Inflammatory macrophage treated with lipopolysaccharide for 1 hour (primary cell): ENCODE results near the gene DAPK2.
"Not testable (repeated sequence)": the region's sequence is repeated elsewhere in the genome, so short reads cannot be mapped to it uniquely, and the experiment has no call there.

Source experiments
- DNase-seq, 2 donors: peaks; one replicate each; pipeline ENCODE4 v3.0.0-alpha.2; 2020 to 2022

The DAPK2 gene

DNA sequence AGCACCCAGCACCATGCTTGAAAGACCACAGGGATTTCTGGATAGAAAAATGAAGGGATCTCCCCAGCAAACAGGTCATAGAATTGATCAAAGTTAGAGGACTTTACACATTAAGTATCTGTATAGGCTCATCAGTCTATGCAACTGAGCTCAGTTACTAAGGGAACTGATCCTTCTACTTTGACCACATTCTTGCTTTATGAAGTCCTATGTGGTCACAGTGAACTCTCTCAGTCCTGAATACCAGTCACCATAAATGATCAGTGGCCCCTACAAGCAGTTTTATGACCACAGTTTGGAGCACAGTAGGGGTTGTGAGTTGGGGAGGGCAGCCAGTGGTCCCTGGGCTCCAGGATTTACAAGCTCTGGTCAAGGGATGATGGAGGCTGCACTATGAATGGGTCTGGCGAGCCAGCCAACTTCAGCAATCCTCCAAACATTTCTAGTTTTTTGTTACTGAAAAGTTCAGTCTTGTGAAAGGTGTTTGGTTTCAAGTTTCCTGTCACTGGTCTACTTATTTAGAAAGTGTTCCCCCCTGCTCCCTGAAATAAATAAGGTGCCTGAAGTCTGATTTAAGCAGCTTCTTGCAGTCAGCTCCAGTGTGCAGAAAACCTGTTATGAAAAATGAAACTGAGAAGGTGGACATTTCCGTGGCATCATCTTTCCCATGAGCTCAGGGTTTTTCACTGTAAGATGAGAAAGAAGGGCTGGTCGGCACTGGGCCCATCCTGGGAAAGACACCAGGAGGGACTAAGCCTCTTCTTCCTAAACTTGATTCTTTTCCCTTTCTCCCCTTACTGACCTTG, 75.5 kb downstream of the DAPK2 start:
- no peak for DNase-seq

DNA sequence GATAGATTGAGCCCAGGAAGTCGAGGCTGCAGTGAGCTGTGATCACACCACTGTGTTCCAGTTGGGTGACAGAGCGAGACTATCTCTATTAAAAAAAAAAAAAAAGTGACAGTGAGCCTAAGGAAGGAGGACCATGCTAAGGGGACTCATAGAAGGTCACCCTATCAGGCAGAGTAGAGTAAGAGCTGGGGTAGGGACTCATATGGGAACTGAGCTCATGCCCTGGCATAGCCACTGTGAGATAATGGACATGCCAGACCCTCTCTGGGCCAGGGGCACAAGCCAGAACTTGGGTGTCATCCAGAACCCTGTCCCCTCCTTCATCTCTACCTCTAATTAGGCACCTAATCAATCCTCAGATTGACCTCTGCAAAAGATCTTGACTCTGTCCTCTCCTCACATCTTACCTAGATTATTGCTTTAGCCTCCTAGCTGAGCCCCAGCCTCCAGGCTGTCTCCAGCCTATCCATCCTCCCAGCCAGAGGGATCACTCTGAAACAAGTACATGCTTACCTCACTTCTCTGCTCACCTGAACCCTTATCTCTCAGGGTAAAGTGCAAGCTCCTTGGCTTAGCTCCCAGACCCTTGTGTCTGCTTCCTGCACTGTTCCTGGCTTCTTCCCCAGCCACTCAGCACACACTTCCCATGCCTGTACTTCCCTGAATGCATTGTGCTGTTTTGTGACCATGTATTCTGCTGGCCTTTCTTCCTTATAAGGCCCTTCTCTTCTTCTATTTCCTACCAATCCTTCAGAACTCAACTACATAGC, 76.4 kb downstream of the DAPK2 start:
- peak in 1 of 2 donors; percentile 20 for DNase-seq

DNA sequence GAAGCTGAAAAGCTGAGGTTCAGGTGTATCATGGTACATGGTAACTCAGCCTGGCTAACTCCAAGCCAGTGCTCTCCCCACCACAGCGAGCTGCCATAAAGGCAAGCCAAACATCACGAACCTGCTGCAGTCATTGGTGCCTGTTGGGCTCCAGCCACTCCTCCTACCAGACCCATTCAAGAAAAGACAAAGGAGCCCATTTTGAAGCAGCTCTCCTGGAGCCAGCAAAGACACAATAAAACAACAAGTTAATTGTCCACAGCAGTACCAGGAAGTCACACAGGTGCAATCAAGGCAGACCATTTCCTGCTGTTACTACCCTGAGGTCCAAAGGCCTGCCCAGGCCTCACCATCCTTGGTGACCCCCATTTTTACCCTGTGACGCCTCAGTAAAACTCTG, 77.6 kb downstream of the DAPK2 start:
- DNase-seq: no peak

DNA sequence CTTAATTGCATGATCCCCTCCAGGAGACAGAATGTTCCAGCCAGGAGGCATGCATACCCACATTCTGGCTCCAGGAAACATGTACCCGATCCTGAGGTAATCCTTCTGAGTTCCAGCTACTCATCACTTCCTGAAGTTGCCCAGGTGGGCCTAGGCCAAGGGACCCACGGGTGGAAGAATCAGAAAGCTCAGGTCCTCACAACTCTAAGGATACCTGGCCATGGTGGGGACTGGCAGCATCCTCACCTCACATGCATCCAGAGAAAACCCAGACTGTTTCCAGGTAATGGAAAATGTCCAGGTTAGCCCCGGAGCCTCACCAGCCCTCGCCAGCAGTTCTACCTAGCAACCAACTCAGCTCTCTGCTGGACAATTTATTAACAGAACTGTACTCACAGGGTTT, 78.2 kb downstream of the DAPK2 start:
- no peak for DNase-seq

DNA sequence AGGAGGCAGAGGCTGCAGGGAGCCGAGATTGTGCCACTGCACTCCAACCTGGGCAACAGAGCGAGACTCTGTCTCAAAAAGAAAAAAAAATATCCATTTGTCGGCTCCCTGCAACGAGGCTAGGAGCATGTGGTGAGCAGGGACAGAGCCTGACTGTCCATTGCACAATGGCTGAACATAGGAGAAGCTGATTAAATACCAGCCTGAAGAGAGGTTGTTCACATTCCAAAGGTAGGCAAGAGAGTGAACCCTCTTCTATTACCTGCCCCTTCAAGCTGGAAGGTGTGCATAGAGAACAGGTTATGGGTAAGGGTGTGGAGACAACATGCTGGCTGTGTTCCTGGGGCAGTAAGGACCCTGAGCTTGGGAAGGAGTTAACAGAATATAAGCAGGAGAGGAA, 78.7 kb downstream of the DAPK2 start:
- no peak for DNase-seq

DNA sequence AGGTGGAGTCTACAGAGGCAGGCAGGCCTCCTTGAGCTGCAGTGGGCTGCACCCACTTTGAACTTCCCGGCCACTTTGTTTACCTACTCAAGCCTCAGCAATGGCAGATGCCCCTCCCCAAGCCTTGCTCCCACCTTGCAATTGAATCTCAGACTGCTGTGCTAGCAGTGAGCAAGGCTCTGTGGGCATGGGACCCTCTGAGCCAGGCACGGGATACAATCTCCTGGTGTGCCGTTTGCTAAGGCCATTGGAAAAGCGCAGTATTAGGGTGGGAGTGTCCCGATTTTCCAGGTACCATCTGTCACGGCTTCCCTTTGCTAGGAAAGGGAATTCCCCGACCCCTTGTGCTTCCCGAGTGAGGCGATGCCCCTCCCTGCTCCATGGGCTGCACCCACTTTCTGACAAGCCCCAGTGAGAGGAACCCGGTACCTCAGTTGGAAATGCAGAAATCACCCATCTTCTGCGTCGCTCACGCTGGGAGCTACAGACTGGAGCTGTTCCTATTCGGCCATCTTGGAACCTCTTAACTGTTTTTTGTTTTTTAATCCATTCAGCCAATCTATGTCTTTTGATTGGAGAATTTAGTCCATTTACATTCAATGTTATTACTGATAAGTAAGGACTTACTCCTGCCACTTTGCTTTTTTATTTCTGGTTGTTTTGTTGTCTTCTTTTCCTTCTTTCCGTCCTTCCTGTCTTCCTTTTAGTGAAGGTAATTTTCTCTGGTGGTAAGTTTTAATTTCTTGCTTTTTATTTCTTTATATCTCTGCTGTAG, 83.2 kb downstream of the DAPK2 start:
- DNase-seq: not testable (repeated sequence)

DNA sequence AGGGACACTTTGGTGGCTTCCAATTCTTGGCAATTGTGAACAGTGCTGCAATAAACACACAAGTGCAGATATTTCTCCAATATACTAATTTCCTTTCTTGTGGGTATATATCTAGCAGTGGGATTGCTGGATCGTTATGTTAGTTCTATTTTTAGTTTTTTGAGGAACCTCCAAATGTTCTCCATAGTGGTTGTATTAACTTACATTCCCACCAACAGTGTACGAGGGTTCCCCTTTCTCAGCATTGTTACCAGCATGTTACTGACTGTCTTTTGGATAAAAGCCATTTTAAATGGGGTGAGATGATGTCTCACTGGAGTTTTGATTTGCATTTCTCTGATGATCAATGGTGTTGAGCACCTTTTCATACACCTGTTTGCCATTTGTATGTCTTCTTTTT, 92.8 kb downstream of the DAPK2 start:
- peak; percentile 54 to 61 for DNase-seq

DNA sequence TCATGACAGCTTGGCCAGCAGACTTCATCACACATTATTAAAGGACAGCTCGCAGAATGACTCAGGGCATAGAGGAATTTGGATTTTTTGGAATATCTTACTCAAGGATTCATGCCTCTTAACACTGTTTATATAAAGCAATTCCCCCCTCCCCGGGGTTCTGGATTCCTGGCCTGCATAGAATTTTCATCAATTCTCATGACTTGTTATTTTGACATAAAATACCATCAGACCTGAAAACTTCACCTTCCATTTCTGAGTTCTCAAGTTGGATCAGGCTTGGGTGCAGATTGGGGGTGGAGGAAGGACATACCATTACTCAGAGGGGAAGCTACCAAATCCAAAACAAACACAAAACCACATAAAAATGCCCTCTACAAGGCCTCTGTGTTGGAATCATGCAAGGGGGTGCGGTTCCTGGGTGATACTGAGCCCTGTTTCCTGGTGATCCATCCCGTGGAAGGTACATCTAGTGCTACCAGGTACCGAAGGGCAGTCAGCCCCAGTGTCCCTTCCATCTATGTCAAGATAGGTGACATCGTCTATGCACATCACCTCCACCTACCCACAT, 95.3 kb downstream of the DAPK2 start:
- no peak for DNase-seq

DNA sequence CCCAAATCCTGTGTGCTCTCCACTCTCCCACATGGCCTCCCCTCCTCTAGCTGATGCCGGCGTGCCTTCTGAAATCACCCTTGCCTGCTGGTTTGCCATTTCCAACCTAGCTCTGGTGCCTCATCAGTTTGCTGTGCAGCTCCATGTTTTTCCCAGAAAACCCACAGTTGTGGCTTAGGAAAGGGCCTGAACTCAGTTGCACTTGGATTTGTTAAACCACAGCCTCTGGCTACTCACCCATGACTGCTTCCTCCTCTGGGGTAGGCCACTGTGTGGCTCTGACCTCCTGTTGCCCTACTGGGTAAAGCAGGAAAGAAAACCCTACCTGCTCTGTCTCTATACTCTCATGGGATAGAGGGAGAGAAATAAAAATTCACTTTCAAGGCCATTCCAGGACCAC, 97.3 kb downstream of the DAPK2 start:
- no peak for DNase-seq

DNA sequence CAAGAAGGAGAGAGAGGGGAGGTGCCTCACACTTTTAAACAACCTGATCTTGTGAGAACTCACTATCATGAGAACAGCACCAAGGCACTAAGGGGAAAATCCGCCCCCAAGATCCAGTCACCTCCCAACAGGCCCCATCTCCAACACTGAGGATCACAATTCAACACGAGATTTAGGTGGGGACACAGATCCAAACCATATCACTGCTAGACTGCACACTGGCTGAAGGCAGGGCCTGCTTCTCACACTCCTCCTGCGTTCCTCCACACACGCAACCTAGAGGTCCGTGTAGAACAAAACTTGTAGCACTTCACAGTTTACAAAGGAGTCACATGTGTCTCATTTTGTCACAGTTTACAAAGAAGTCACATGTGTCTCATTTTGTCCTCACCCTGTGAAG, 97.8 kb downstream of the DAPK2 start:
- no peak for DNase-seq

DNA sequence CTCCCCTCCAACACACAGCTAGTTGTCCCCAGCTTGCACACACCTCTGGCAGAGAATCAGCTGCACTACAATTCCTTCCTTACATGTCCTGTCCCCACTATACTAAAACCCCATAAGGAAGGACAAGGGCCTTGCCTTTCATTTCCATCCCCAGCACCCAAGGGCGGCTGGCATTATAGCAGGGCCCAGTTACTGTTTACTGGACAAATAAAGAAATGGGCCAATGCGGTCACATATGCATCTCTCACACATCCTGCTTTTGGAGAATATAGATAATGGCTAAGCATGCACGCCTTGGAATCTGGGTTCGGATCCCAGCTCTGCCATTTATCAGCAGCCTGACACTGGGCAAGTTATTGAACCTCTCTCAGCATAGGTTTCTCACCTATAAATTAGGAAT, 99.1 kb downstream of the DAPK2 start:
- DNase-seq: no peak

DNA sequence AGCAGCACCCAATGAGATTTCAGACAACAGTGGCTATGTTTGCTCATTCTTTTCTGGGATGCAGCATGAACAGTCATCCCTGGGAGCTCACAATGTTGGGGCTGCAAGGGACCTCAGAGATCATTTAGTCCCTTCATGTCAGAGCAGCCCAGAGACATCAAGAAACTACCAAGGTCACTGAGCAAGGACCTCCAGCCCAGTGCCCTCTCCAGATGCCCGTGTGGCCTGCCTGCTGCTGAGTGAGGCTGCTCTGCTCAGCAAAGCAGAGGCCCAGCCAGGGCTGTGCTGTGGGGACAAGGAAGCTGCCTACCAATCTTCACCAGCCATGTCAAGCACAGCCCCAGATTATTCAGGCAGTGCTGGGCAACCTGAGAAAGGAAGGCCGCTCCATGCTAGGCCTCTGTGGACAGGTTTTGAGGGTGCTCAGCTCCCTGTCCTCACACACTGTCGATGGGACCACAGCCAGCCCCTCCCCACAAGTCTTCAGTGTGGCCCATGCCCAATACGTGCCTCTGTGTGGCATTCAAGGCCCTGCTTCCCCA, 99.7 kb downstream of the DAPK2 start:
- no peak for DNase-seq

DNA sequence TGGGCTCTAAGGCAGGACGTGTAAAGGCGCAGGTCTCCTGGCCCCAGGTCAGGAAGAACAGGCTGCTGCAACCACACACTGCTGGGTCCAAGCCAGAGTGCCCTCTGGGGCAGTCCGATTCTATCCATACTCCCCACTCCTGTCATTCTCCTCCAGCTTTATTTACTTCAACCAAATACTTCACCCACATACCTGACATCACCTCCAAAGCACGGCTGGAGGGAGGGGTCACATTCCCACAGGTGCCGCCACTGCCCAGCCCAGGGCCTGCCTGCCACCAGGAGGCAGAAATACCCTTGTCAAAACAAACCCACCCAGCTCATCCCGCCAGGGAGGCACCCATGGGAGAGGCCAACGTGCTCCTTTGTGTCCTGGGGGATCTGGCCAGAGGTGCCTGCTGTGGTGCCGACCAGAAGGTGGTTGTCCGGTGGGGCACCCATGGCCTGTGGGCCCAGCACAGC, 100.4 kb downstream of the DAPK2 start:
- no peak for DNase-seq

DNA sequence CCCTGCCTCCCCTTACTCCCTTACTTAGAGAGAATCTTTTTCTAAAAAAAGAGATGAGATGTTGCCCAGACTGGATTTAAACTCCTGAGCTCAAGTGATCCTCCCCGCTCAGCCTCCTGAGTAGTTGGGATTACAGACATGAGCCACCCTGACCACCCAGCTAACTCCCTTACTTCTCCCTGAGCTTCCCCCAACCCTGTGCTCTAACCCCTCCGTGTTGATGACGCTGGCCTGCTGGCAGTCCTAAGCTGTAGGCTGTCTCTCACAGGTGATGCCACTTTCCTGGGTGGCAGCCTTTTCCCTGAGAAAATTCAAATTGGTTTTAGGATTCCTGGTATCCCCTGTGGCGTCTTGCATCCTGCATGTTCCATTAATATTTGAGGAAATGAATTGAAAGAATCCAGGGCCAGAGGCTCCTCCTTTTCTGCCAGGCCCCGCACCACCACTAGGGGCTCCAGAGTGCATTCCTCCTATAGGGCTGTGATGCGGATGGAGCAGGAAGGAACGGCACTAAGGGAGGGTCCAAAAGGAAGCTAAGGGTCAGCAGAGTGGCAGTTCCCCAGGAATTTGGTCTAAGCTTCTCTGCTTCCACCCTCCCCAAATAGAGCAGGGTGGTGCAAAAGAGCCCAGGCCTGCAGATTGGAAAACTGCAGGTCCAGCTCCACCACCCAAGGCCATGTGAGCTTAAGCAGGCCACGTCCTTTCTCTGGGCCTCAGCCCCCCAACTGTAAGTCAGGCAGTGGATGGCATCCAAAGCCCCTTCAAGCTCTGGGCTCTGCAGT, 101.1 kb downstream of the DAPK2 start:
- peak; percentile 38 to 87 for DNase-seq

DNA sequence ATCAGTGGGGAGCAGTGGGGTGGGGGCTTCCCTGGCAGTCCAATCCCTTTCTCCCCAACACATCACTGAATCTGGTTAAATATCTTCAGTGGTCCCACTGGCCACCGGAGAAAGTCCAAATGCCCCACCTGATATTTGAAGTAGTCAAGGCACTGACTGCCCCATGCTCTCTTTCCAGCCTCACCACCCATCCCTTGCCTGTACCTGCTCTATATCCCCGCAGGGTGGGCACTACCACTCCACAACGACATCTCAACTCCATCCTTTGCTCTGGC, 101.7 kb downstream of the DAPK2 start:
- DNase-seq: no peak

DNA sequence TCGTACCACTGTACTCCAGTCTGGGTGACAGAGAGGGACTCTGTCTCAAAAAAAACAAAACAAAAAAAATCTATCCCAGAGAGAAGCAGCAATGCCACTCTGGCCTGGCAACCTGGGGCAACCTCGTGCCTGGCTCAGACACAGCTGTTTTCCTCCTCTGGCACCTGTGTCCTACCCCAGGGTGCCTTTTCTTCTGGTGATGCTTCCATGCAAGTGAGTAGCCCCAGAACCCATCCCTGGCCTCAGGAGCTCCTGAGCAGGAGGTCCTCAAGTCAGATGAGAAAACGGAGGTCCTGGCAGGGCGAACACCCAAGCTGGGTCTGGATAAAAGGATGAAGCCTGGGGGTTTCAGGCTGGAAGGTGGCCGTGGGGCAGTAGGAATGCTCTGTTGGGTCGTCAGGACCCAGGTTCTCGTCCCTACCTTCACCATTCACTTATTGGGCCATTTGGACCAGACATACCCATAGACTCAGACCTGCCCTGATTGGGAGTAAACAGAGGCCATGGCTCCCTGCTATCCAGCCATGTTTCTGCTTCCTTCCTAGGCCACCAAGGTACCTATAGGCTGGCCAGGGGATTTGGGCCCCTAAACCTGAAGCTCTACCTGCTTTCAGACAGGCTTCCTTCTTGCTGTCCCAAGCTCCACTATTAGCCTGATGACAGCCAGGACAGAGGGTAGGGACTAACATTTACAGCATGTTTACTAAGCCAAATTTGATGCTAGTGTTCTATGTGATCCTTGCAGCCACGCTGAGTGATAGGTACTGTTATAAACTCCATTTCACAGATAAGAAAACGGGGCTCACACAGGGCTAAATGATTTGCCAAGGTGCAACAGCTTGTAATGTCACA, 102.2 kb downstream of the DAPK2 start:
- no peak for DNase-seq

DNA sequence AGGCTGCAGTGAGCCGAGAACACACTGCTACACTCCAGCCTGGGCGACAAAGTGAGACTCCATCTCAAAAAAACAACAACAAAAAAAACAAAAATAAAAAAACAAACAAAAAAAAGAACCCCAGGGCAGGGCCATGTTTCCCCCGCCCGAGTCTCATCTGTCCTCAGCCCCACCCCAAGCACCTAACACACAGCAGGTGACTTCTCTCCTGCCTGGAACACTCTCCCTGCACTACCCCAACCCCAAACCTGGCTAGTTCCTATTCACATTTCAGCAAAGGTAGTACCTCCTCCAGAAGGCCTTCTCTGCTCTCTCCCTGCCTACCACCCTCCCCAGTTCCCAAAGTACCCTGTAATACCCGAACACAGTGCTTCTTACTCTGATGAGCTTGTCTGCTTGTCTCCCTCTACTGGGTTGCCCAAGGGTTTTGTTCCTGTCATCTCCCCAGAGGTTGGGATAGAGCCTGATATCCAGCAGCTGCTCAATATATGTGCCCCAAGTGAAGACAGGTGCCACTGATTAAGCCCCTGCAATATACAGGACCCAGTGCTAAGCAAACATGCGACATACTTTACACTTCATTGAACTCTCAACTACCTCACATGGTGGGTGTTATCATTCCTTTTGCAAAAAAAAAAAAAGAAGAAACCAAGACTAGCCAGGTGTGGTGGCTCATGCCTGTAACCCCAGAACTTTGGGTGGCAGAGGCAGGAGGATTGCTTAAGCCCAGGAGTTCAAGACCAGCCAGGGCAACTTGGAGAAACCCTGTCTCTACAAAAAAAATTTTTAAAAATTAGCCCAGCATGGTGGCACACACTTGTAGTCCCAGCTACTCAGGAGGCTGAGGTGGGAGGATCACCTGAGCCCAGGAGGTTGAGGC, 103.6 kb downstream of the DAPK2 start:
- DNase-seq: no peak

DNA sequence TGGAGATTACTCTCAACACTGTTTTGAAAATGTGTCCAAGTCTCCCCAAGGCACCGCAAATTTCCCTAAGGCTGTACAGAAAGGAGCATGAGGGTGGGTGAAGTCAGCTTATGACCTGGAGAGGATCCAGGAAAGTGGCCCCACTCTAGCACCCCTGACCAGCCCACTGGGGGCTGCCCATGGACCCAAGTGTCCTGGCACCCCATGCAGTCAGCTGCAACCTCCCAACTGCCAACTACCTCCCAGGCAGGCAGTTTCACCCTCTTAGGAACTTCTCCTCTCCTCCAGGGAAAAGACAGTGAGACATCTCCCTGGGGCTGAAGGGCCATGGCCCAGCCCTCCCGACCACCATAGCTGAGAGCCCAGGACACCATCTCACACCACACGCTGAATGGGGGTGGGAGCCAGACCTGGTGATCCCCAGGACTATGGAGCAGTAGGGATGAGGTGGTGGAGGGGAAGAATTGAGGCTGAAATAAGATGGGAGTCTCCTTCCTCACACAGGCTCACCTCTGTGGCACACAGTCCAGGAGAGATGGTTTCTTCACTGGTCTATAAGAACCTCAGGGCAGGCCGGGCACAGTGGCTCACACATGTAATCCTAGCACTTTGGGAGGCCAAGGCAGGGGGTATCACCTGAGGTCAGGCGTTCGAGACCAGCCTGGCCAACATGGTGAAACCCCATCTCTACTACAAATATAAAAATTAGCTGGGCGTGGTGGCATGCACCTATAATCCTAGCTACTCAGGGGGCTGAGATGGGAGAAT, 104.4 kb downstream of the DAPK2 start:
- DNase-seq: no peak

DNA sequence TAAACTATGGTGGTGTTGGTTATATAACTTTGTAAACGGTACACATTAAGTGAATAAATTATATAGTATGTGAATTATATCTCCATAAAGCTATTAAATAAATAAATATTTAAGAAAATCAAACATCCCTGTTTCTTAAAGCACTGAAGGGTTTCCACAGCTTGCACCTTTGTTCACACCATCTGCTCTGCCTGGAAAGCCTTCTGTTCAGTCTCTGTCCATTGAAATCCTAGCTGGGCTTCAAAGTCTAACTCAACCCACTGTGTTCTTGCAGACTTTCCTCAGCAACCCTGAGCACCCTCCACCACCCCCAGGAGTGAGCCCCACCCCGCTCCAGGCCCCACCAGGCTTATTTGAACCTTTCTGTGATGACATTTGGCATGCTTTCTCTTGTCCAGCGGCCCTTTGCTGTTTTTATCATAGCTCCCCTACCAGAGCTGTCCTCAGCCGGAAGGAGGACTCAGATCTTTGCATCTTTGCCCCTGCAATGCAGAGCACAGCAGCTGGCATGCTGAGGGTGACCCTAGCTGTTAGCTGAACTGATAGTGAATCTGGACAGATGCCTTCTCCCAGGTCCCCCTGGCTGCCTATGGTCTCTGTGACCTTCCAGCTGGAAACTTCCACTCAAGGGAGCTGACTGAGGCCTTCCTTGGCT, 105.2 kb downstream of the DAPK2 start:
- no peak for DNase-seq
